Stimulated activated CD8-positive, alpha-beta memory T cell treated with anti-CD3 and anti-CD28 coated beads, Interleukin-7, amount 100 ng/mL, for 4 hours (primary cell): ENCODE measurements around the gene TICAM1.

Source experiments
- DNase-seq, 2 donors: peaks; one replicate each; pipeline ENCODE4 v3.0.0-alpha.2; 2020; ENCODE audit warnings: low read depth in 2 of 2

Gene TICAM1

DNA sequence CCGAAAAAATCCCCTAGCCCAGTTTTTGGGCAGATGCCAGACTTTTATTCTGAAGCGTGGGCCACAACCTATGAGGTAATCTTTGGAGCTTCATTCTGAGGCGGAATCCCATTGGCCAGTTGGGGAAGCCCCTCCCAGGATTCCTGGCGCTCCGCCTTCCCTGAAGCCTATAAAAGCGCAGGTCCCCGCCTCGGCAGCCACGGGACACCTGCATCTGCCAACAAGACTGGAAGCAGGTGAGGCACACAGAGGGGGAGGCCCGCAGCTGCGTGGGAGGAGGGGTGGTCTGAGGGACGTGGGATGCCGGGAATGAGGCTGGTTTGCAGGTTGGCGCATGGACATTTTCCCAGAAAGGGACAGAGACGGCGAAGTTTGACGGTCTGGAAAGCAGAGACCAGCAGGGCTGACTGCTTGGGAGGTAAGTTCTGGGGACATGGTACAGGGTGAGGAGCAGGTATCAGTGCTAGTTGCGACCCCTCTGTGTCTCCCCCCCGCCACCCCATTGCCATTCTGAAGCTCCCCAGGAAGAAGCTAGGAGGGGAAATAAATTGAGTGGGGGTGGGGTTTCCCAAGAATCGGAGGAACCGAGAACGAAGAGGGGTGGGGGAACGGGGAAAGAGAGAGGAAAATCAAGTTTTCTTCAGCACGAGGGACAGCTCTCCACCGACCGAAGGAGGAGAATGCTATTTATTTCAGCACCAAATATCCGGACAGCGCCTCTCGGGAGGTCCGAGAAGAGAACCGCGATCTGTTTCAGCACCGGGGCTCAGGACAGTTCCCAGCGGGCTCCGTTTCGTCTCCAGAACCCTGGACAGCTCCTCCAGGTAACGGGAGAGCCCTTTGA lies 62.4 kb downstream of the TICAM1 start:
- peak; percentile 48 to 52 for DNase-seq
